Measurements from ENCODE around the gene TYSND1.
A peak's percentile ranks its signal among the peaks of the same experiment; 100 is the strongest.
"Not testable (repeated sequence)": the region's sequence is repeated elsewhere in the genome, so short reads cannot be mapped to it uniquely, and the experiment has no call there.

Gene TYSND1

DNA sequence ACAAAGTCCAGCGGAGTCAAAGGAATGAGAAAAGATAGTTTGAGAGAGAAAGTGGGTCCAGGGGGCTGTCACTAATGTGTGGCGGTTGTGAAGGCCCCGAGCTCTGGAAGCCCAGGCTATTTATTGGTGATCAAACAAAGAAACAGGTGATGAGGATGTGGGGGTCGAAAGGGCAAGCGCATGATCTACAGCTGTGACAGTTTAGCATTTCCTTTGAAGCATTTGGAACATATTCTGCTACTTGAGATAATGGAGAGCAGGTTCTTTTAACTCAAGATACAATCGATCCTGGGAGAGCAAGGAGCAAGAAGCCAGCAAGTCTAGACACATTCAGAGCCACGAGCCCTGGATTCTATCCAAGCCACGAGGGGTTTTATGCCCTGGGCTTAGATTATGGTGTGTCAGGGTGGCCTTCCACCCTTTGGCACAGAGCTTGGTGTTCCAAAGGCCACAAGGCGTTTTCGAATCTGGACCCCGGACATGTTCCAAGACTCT lies 45.4 kb downstream of the TYSND1 start:
- not testable (repeated sequence) for H3K9me3 ChIP-seq (ENCODE audit: control insufficient read depth in 5 of 5, low read length in 5 of 5); H3K27ac ChIP-seq (ENCODE audit: low read depth, low read length); H3K9ac ChIP-seq (ENCODE audit: low read length in 5 of 5); H3K27me3 ChIP-seq (ENCODE audit: control insufficient read depth in 5 of 5, insufficient read depth in 4 of 5, low read length in 5 of 5); H3K4me3 ChIP-seq (ENCODE audit: low read depth in 1 of 5, low read length in 5 of 5); H3K4me1 ChIP-seq (ENCODE audit: control insufficient read depth in 5 of 5, insufficient read depth in 5 of 5, low read length in 5 of 5)
- H3K36me3 ChIP-seq (ENCODE audit: control insufficient read depth in 5 of 5, insufficient read depth in 5 of 5, low read length in 5 of 5) = peaks cover under 1 to 32% (median 16%) of the 10 kb centered on the region in 5 donors

GRCh38 chr10:70098271-70098670 lies 48.2 kb downstream of the TYSND1 start:
- no peak overlapping the region for H3K9ac ChIP-seq (ENCODE audit: low read length in 5 of 5)
- H3K27ac ChIP-seq (ENCODE audit: low read depth, low read length) = no peak overlapping the region
- H3K27me3 ChIP-seq (ENCODE audit: control insufficient read depth in 5 of 5, insufficient read depth in 4 of 5, low read length in 5 of 5) = no peaks in the 10 kb centered on the region
- no peak overlapping the region for H3K4me3 ChIP-seq (ENCODE audit: low read depth in 1 of 5, low read length in 5 of 5)
- peaks cover 4 to 35% (median 14%) of the 10 kb centered on the region in 5 donors for H3K36me3 ChIP-seq (ENCODE audit: control insufficient read depth in 5 of 5, insufficient read depth in 5 of 5, low read length in 5 of 5)
- H3K4me1 ChIP-seq (ENCODE audit: control insufficient read depth in 5 of 5, insufficient read depth in 5 of 5, low read length in 5 of 5) = peaks cover 0 to 4% (median 0%) of the 10 kb centered on the region in 5 donors
- H3K9me3 ChIP-seq (ENCODE audit: control insufficient read depth in 5 of 5, low read length in 5 of 5) = no peaks in the 10 kb centered on the region

GRCh38 chr10:70097459-70097858 lies 49.0 kb downstream of the TYSND1 start:
- peaks cover 4 to 35% (median 17%) of the 10 kb centered on the region in 5 donors for H3K36me3 ChIP-seq (ENCODE audit: control insufficient read depth in 5 of 5, insufficient read depth in 5 of 5, low read length in 5 of 5)
- no peak overlapping the region for H3K27ac ChIP-seq (ENCODE audit: low read depth, low read length)
- no peak overlapping the region for H3K4me3 ChIP-seq (ENCODE audit: low read depth in 1 of 5, low read length in 5 of 5)
- no peaks in the 10 kb centered on the region for H3K9me3 ChIP-seq (ENCODE audit: control insufficient read depth in 5 of 5, low read length in 5 of 5)
- no peaks in the 10 kb centered on the region for H3K27me3 ChIP-seq (ENCODE audit: control insufficient read depth in 5 of 5, insufficient read depth in 4 of 5, low read length in 5 of 5)
- peaks cover 0 to 4% (median 0%) of the 10 kb centered on the region in 5 donors for H3K4me1 ChIP-seq (ENCODE audit: control insufficient read depth in 5 of 5, insufficient read depth in 5 of 5, low read length in 5 of 5)
- no peak overlapping the region for H3K9ac ChIP-seq (ENCODE audit: low read length in 5 of 5)

DNA sequence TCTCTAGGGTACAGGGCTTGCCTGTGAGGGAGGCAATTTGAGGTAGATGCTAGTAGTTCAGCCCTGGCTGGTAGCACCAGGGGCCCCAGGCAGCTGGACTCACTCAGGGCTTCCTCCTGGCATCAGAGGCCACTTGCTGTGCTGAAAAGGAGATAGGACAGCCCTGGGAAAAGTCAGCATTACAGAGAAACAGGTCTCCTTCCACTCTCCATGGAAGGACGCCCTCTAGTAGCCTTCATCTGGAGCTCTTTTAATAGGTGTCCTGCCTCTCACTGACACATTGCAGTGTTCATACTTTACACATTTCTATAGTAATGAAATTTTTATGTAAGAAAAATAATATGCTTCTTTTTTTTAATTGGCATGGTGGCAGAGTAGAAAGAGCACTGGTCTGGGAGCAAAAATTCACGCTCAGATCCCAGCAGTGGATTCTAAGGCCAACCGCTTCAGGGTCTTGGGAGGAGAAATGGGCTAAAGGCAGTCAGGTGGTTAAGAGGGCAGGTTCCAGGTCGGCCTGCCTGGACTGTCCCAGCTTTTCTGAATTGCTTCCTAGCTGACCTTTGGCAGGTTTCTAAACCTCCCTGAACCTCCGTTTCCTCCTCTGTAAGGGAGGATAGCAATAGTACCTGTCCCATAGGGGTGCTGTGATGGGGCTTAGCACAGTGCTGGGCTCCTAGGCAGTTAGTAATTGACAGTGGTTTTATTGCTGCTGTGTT lies 49.6 kb downstream of the TYSND1 start:
- no peak overlapping the region for H3K9ac ChIP-seq (ENCODE audit: low read length in 5 of 5)
- no peaks in the 10 kb centered on the region for H3K27me3 ChIP-seq (ENCODE audit: control insufficient read depth in 5 of 5, insufficient read depth in 4 of 5, low read length in 5 of 5)
- H3K27ac ChIP-seq (ENCODE audit: low read depth, low read length) = no peak overlapping the region
- peaks cover 4 to 38% (median 17%) of the 10 kb centered on the region in 5 donors for H3K36me3 ChIP-seq (ENCODE audit: control insufficient read depth in 5 of 5, insufficient read depth in 5 of 5, low read length in 5 of 5)
- H3K4me3 ChIP-seq (ENCODE audit: low read depth in 1 of 5, low read length in 5 of 5) = no peak overlapping the region
- peaks cover 0 to 4% (median 2%) of the 10 kb centered on the region in 5 donors for H3K4me1 ChIP-seq (ENCODE audit: control insufficient read depth in 5 of 5, insufficient read depth in 5 of 5, low read length in 5 of 5)
- H3K9me3 ChIP-seq (ENCODE audit: control insufficient read depth in 5 of 5, low read length in 5 of 5) = no peaks in the 10 kb centered on the region

DNA sequence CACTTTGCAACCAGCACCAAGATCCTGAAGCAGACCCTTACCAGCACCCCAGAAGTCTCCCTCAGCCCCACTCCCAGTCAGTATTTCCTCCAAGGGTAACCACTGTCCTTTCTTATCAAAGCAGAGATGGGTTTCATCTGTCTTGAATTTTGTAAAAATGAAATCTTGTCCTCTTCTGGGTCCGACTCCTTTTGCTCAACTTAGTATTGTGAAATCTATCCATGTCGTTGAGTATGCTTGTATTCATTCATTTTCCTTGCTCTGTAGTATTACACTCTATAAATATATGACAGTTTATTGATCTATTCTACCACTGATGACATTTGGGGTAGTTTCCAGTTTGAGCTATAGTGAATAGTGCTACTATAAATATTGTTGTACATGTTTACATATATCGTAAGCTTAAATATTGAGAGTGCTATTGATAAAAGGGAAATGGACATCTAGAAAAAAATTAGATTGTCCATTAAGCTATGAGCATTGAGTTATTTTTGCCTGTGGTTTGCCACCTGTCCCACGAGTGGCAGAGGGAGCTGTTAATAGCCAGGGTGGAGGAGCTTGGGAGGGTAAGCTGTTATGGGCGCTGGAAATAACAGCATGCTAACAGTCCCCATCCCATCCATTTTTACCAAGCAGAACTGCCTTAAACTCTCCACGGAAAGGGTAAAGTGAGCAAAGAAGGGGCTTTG lies 50.3 kb downstream of the TYSND1 start:
- Histone ChIP-seq H3K27me3 (ENCODE audit: control insufficient read depth in 5 of 5, insufficient read depth in 4 of 5, low read length in 5 of 5) (no peaks in the 10 kb centered on the region), H3K9me3 (ENCODE audit: control insufficient read depth in 5 of 5, low read length in 5 of 5) (no peaks in the 10 kb centered on the region), H3K36me3 (ENCODE audit: control insufficient read depth in 5 of 5, insufficient read depth in 5 of 5, low read length in 5 of 5) (peaks cover 4 to 41% (median 17%) of the 10 kb centered on the region in 5 donors), H3K4me3 (ENCODE audit: low read depth in 1 of 5, low read length in 5 of 5) (no peak overlapping the region), H3K9ac (ENCODE audit: low read length in 5 of 5) (no peak overlapping the region), H3K27ac (ENCODE audit: low read depth, low read length) (no peak overlapping the region), H3K4me1 (ENCODE audit: control insufficient read depth in 5 of 5, insufficient read depth in 5 of 5, low read length in 5 of 5) (peaks cover 0 to 5% (median 3%) of the 10 kb centered on the region in 5 donors)

DNA sequence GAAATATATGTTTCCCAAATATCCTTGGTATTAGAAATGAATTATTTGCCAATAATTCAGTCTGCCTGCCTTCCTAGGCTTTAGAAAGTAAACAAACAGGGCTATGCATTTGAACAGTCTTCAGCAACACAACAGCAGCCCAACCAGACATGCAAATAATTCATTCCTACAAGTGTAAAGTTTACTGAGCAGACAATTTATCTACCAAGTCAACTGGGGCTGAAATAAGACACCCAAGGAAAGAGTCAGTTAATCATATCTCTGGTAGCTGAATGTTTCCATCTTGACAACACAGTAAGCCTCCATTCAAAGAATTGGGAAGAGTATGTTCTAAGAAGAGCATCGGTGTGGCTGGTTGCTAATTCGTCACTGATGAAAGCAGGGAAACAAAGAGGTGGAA lies 52.2 kb downstream of the TYSND1 start:
- Histone ChIP-seq H3K36me3 (ENCODE audit: control insufficient read depth in 5 of 5, insufficient read depth in 5 of 5, low read length in 5 of 5) (peaks cover 4 to 29% (median 14%) of the 10 kb centered on the region in 5 donors), H3K9me3 (ENCODE audit: control insufficient read depth in 5 of 5, low read length in 5 of 5) (no peaks in the 10 kb centered on the region), H3K4me1 (ENCODE audit: control insufficient read depth in 5 of 5, insufficient read depth in 5 of 5, low read length in 5 of 5) (peaks cover 0 to 5% (median 3%) of the 10 kb centered on the region in 5 donors), H3K9ac (ENCODE audit: low read length in 5 of 5) (peak overlapping the region in 1 of 5 donors; percentile 48), H3K27me3 (ENCODE audit: control insufficient read depth in 5 of 5, insufficient read depth in 4 of 5, low read length in 5 of 5) (no peaks in the 10 kb centered on the region), H3K4me3 (ENCODE audit: low read depth in 1 of 5, low read length in 5 of 5) (no peak overlapping the region), H3K27ac (ENCODE audit: low read depth, low read length) (no peak overlapping the region)

DNA sequence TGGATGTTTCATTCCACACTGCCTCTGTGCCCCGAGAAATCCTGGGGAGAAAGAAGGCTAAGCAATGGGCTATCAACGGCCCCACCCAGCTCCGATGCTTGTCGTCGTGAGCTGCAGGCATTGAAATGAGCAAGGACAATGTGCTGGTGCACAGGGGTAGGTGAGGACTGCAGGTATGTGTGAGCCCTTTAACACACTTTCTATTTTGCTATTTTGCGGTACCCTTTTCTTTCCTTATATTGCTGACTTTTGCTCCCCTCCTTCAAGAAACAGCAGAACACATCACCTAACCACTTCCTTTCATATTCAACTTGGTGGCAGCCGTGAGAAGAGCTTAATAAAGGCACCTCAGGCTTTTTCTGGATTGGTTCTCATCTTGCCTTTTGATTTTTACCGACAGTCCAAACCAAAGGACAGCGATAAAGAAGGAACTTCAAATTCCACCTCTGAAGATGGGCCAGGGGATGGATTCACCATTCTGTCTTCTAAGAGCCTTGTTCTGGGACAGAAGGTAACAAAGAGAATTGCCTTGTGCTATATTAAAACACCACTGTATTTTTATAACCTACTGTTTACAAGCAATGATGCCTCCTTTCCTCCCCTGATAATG lies 53.1 kb downstream of the TYSND1 start:
- peaks cover 3 to 21% (median 6%) of the 10 kb centered on the region in 5 donors for H3K36me3 ChIP-seq (ENCODE audit: control insufficient read depth in 5 of 5, insufficient read depth in 5 of 5, low read length in 5 of 5)
- no peak overlapping the region for H3K4me3 ChIP-seq (ENCODE audit: low read depth in 1 of 5, low read length in 5 of 5)
- no peak overlapping the region for H3K27ac ChIP-seq (ENCODE audit: low read depth, low read length)
- H3K9ac ChIP-seq (ENCODE audit: low read length in 5 of 5) = no peak overlapping the region
- peaks cover 0 to 5% (median 3%) of the 10 kb centered on the region in 5 donors for H3K4me1 ChIP-seq (ENCODE audit: control insufficient read depth in 5 of 5, insufficient read depth in 5 of 5, low read length in 5 of 5)
- no peaks in the 10 kb centered on the region for H3K9me3 ChIP-seq (ENCODE audit: control insufficient read depth in 5 of 5, low read length in 5 of 5)
- H3K27me3 ChIP-seq (ENCODE audit: control insufficient read depth in 5 of 5, insufficient read depth in 4 of 5, low read length in 5 of 5) = no peaks in the 10 kb centered on the region

- Histone ChIP-seq H3K27me3 (ENCODE audit: control insufficient read depth in 5 of 5, insufficient read depth in 4 of 5, low read length in 5 of 5) (no peaks in the 10 kb centered on the region), H3K4me3 (ENCODE audit: low read depth in 1 of 5, low read length in 5 of 5) (no peak overlapping the region), H3K9me3 (ENCODE audit: control insufficient read depth in 5 of 5, low read length in 5 of 5) (no peaks in the 10 kb centered on the region), H3K36me3 (ENCODE audit: control insufficient read depth in 5 of 5, insufficient read depth in 5 of 5, low read length in 5 of 5) (peaks cover 3 to 21% (median 5%) of the 10 kb centered on the region in 5 donors), H3K27ac (ENCODE audit: low read depth, low read length) (no peak overlapping the region), H3K9ac (ENCODE audit: low read length in 5 of 5) (no peak overlapping the region), H3K4me1 (ENCODE audit: control insufficient read depth in 5 of 5, insufficient read depth in 5 of 5, low read length in 5 of 5) (peaks cover 0 to 11% (median 8%) of the 10 kb centered on the region in 5 donors)
These were observed 54.1 kb downstream of the TYSND1 start for GRCh38 chr10:70092389-70092718.

- Histone ChIP-seq H3K36me3 (ENCODE audit: control insufficient read depth in 5 of 5, insufficient read depth in 5 of 5, low read length in 5 of 5) (peaks cover 3 to 17% (median 5%) of the 10 kb centered on the region in 5 donors), H3K9ac (ENCODE audit: low read length in 5 of 5) (no peak overlapping the region), H3K27me3 (ENCODE audit: control insufficient read depth in 5 of 5, insufficient read depth in 4 of 5, low read length in 5 of 5) (no peaks in the 10 kb centered on the region), H3K4me3 (ENCODE audit: low read depth in 1 of 5, low read length in 5 of 5) (no peak overlapping the region), H3K27ac (ENCODE audit: low read depth, low read length) (no peak overlapping the region), H3K4me1 (ENCODE audit: control insufficient read depth in 5 of 5, insufficient read depth in 5 of 5, low read length in 5 of 5) (peaks cover 0 to 9% (median 7%) of the 10 kb centered on the region in 5 donors), H3K9me3 (ENCODE audit: control insufficient read depth in 5 of 5, low read length in 5 of 5) (no peaks in the 10 kb centered on the region)
These were observed 55.5 kb downstream of the TYSND1 start for GRCh38 chr10:70090951-70091350.

DNA sequence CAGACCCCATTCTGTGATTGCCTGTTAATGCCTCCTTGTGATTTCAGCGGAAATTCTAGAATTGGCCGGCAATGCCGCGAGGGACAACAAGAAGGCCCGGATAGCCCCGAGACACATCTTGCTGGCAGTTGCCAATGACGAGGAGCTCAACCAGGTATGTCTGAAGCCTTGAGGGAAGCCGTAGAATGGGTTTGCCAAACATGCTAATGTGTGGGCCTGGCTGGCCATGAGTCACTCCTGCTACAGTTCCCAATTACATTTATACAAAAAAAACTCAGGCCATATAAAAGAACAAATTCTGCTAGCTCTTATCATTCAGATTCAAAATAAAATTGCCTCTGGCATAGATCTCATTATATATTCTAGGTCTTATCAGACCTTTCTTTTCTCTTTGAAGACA lies 56.5 kb downstream of the TYSND1 start:
- no peak overlapping the region for H3K4me3 ChIP-seq (ENCODE audit: low read depth in 1 of 5, low read length in 5 of 5)
- no peak overlapping the region for H3K9ac ChIP-seq (ENCODE audit: low read length in 5 of 5)
- H3K4me1 ChIP-seq (ENCODE audit: control insufficient read depth in 5 of 5, insufficient read depth in 5 of 5, low read length in 5 of 5) = peaks cover 0 to 13% (median 9%) of the 10 kb centered on the region in 5 donors
- H3K27me3 ChIP-seq (ENCODE audit: control insufficient read depth in 5 of 5, insufficient read depth in 4 of 5, low read length in 5 of 5) = no peaks in the 10 kb centered on the region
- H3K36me3 ChIP-seq (ENCODE audit: control insufficient read depth in 5 of 5, insufficient read depth in 5 of 5, low read length in 5 of 5) = peaks cover 3 to 17% (median 5%) of the 10 kb centered on the region in 5 donors
- no peaks in the 10 kb centered on the region for H3K9me3 ChIP-seq (ENCODE audit: control insufficient read depth in 5 of 5, low read length in 5 of 5)
- no peak overlapping the region for H3K27ac ChIP-seq (ENCODE audit: low read depth, low read length)

Measured in subcutaneous abdominal adipose tissue (tissue), 5 donors.